Colonic mucosa (tissue), 4 donors: ENCODE data around the gene C22orf15. TPM values are rescaled to one million over a fixed set of nuclear protein-coding genes. Genes with fewer than 3 reads are reported as not detected.
A peak's percentile ranks its signal among the peaks of the same experiment; 100 is the strongest.

Source experiments
- DNase-seq: peaks from one replicate; pipeline ENCODE4 v3.0.0-alpha.2; 2020
- H3K27ac ChIP-seq: fragments of 200-600 bp; one replicate; pipeline ENCODE4 v1.8.0; 2021
- H3K27me3 ChIP-seq: fragments of 200-600 bp; one replicate; pipeline ENCODE4 v1.8.0; 2021
- H3K36me3 ChIP-seq: fragments of 200-600 bp; one replicate; pipeline ENCODE4 v1.8.0; 2021
- H3K4me1 ChIP-seq: fragments of 200-600 bp; one replicate; pipeline ENCODE4 v1.8.0; 2021; ENCODE audit warnings: mild to moderate bottlenecking
- H3K4me3 ChIP-seq: fragments of 200-600 bp; one replicate; pipeline ENCODE4 v1.8.0; 2021
- H3K9ac ChIP-seq, 2 donors: one replicate each; pipeline ENCODE4 v1.7.0; 2013; ENCODE audit warnings: control low read depth in 2 of 2, low read depth in 2 of 2, low read length in 2 of 2
- H3K9me3 ChIP-seq: fragments of 200-600 bp; one replicate; pipeline ENCODE4 v1.8.0; 2021
- intact Hi-C: fragments of 100-400 bp; cut with DNase I; formaldehyde crosslinking; loops from one replicate; pipeline ENCODE4 v1.14.1; 2022
- total RNA-seq, 2 donors: library from RNA; stranded (reverse); fragmentation: NEBNext Ultra II Directional in 1 of 2; extraction: Animal tissue kit (Norgen Biotek cat#: 25700) in 1 of 2; gene quantifications; one replicate each; pipeline ENCODE4 v1.2.1, GENCODE V29; 2021
- TF ChIP-seq, protein P1 (sequence below): fragments of 200-600 bp; IDR thresholded peaks from one replicate; pipeline ENCODE4 v1.8.0; 2022; ENCODE audit warnings: antibody characterized with exemption, mild to moderate bottlenecking
- donor health status: healthy.
- donor health status: DM: no; HTN: no; CAD: no.
- donor health status: DM: no; HTN: no; CAD: no.

C22orf15 gene
- total RNA-seq, 2 donors from 2014 or later: not detected

DNA sequence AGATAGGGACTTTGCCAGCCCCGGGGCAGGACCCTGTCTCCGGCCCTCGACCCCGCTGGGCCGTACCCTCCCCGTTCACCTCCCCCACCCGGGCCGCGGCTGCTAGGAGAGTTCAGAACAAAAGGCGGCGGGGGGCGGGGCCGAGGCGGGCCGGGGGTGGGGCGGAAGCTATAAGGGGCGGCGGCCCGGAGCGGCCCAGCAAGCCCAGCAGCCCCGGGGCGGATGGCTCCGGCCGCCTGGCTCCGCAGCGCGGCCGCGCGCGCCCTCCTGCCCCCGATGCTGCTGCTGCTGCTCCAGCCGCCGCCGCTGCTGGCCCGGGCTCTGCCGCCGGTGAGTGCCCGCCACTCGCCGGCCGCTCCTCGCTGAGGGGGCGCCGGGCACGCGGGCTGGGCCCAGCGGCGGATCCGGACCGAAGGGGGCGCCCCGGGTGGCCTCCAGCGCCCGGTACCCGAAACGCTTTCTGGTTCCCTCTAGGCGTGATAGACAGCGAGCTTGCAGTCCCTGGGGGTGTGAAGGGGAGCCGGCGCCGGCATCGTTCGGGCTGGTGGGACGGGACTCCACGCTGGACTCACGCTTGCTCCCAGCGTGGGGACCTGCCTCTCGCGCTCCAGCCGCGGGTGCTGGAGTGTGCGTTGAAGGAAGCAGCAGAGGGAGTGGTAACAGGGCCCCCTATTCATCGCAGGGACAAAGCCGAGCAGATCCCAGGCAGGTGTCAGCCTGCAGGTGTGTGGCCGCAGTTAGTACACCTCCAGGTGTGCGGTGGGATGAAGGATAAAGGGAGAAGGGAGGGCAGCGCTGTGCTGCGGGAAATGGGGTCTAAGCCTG is 10.1 kb downstream of the C22orf15 start, which contains the start of gene MMP11:
MMP11 (plus strand) TSS at position 201 of the 825 bp plus-strand sequence; CDS start at position 223, 22 bp downstream.
- Histone ChIP-seq H3K4me1 (peaks cover 16% of the 10 kb centered on the region), H3K27ac (no peak within 1 kb of the TSS), H3K9ac (peak within 1 kb of the TSS; percentile 61 to 68), H3K4me3 (peak within 1 kb of the TSS; percentile 41), H3K27me3 (no peaks in the 10 kb centered on the region), H3K9me3 (no peaks in the 10 kb centered on the region), H3K36me3 (no peaks in the 10 kb centered on the region)
- DNase-seq: peak; percentile 81
- TF ChIP-seq, protein P1, sequence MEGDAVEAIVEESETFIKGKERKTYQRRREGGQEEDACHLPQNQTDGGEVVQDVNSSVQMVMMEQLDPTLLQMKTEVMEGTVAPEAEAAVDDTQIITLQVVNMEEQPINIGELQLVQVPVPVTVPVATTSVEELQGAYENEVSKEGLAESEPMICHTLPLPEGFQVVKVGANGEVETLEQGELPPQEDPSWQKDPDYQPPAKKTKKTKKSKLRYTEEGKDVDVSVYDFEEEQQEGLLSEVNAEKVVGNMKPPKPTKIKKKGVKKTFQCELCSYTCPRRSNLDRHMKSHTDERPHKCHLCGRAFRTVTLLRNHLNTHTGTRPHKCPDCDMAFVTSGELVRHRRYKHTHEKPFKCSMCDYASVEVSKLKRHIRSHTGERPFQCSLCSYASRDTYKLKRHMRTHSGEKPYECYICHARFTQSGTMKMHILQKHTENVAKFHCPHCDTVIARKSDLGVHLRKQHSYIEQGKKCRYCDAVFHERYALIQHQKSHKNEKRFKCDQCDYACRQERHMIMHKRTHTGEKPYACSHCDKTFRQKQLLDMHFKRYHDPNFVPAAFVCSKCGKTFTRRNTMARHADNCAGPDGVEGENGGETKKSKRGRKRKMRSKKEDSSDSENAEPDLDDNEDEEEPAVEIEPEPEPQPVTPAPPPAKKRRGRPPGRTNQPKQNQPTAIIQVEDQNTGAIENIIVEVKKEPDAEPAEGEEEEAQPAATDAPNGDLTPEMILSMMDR: no peak
- intact Hi-C loops: no loop called here

DNA sequence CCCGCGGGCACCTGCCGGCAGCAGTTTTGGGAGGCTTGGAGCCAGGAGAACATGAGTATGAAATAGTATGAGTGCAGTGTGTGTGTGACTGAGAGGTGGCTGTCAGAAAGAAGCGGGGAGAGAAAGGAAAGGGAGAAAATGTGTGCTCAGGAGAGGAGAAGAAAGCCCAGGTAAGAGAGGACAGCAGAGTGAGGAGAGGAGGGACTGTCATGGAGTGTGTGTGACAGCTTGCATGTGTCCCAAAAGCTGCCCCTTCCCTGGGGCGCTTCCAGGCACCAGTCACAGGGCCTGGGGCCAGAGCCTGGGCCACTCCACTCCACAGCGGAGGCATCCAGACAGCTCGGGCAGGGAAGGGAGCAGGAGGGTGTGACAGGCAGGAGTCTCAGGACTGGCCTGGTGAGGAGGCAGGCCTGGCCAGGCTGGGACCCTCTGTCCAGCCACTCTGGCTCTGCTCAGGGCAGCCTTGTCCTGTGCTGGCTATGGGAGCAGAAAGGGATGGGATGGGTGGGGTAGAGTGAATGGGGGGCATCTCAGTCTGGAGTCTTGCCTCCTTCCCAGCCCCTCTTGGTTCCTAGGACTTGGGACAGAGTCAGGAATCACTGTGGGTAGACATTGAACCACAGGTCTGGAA is 10.8 kb downstream of the C22orf15 start:
- H3K4me3 ChIP-seq: peak overlapping the region; percentile 41
- no peak for DNase-seq
- intact Hi-C loops: no loop called here
- no peaks in the 10 kb centered on the region for H3K9me3 ChIP-seq
- TF ChIP-seq, protein P1: no peak
- no peaks in the 10 kb centered on the region for H3K36me3 ChIP-seq
- H3K27ac ChIP-seq: no peak overlapping the region
- H3K9ac ChIP-seq: peak overlapping the region in 1 of 2 donors; percentile 61
- H3K4me1 ChIP-seq: peaks cover 16% of the 10 kb centered on the region
- H3K27me3 ChIP-seq: no peaks in the 10 kb centered on the region

DNA sequence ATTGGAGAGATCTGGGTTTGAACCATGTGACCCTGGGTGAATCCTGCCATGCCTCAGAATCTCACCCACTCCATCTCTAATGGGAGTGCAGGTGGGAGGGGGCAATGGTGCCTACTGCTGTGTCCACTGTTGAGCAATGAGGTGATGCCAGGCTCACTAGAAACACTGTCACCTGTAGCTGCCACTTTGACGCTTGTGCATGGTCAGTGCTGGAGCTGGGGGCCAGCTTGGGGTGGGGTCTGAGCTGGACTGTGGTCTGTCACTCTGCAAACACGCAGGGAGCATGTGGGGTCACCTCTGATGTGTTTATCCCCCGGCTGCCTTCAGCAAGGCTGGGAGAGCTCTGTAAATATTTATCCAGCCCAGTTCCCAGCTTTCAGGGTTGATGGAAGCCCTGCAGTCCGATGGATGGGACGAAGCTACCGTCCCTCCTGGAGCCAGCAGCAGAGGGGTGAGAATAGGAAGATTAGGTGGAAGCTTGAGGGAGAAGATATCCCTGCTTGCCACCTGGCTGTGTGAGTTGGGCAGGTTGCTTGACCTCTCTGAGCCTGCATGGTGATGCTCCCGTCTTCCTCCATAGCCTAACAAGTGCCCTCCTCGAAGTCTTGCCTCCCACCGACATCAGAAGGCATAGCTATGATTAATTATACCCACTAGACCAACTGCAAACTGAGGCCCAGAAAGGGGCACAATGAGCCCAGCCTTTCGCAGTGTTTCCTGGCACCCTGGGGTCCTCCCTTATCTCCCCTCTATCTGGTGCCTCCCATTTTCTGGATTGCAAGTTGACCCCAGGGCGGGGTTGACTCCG is 11.5 kb downstream of the C22orf15 start:
- intact Hi-C loops: no loop called here
- H3K4me3 ChIP-seq: no peak overlapping the region
- H3K9me3 ChIP-seq: no peaks in the 10 kb centered on the region
- no peak for DNase-seq
- H3K36me3 ChIP-seq: no peaks in the 10 kb centered on the region
- TF ChIP-seq, protein P1: no peak
- H3K27me3 ChIP-seq: no peaks in the 10 kb centered on the region
- H3K27ac ChIP-seq: no peak overlapping the region
- peaks cover 12% of the 10 kb centered on the region for H3K4me1 ChIP-seq
- peak overlapping the region in 1 of 2 donors; percentile 24 for H3K9ac ChIP-seq

DNA sequence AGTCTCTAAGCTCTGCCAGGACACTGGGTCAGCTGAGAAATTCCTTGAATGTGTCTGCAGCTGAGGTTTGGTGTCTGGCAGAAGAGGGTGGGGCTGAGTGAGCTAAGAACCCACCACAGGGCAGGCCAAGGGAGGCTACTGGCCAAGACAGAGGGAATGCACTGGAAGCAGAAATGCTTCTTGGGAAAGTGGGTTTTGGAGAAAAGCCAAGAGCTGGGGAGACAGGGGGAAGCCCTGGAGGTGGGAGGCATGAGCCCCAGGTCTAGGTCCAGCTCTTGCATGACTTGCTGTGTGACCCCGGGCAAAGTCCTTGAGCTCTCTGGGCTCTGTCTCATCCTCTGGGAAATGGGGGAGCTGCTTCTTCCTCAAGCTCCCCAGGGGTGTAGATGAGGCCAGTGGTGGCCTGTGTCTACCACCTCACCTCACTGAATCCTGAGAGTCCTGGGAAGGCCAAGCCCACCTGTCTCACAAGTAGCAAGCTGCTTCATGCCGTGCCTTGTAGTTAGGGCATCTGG is 12.2 kb downstream of the C22orf15 start:
- H3K9ac ChIP-seq: no peak overlapping the region
- peaks cover 12% of the 10 kb centered on the region for H3K4me1 ChIP-seq
- intact Hi-C loops: no loop called here
- no peaks in the 10 kb centered on the region for H3K27me3 ChIP-seq
- no peaks in the 10 kb centered on the region for H3K9me3 ChIP-seq
- H3K27ac ChIP-seq: no peak overlapping the region
- no peaks in the 10 kb centered on the region for H3K36me3 ChIP-seq
- no peak overlapping the region for H3K4me3 ChIP-seq
- DNase-seq: no peak
- TF ChIP-seq, protein P1: no peak

DNA sequence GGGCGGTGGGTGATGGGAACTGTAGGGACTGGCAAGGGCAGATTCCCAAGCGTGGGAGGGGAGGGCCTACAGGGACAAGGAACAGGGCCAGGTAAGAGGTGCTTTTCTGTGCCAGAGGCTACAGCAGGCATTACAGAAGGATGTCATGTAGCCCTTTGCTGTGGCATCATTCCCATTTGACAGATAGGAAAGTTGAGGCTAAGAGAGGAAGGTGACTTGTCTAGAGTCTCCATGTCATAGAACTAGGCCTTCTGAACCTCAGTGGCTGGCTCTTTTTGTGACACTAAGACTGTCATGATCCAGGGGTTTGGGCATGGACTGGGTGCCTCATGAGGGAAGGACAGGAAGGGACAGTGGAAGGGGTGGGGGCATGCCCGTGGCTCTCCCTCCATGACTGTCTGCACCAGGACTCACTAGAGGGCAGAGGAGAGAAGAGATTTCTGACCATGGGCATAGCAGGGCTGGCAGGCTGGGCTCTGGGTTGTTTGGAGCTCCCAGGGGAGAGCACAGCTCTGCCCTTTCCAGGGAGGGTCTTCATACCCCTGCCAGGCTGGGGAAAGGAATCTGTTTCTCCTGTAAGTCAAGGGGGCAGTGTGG is 13.1 kb downstream of the C22orf15 start:
- TF ChIP-seq, protein P1: no peak
- Histone ChIP-seq H3K9ac (no peak overlapping the region), H3K4me3 (no peak overlapping the region), H3K36me3 (no peaks in the 10 kb centered on the region), H3K4me1 (peaks cover 12% of the 10 kb centered on the region), H3K9me3 (no peaks in the 10 kb centered on the region), H3K27ac (no peak overlapping the region), H3K27me3 (no peaks in the 10 kb centered on the region)
- no peak for DNase-seq
- intact Hi-C loops: no loop called here
